SK-N-SH (cell line): ENCODE results near the gene INPP5K. TPM values are rescaled to one million over a fixed set of nuclear protein-coding genes. Genes with fewer than 3 reads are reported as not detected.

ENCODE experiments used
- CTCF ChIA-PET: fragments of 300-600, 350-600 bp; formaldehyde crosslinking; extraction: SDS; loops from one replicate; lab custom pipeline; 2021; lab: Yijun Ruan, JAX
- POLR2A ChIA-PET: fragments of 350-600 bp; sonication (Branson Sonifier 250); formaldehyde crosslinking; extraction: SDS; loops from one replicate; lab custom pipeline; 2020; ENCODE audit warnings: antibody characterized with exemption, inconsistent platforms; lab: Yijun Ruan, JAX
- DNase-seq: peaks from one replicate; pipeline ENCODE4 v3.0.0; 2012
- H2AFZ ChIP-seq: fragments of 200-600 bp; sonication (generic); 2 replicates; pipeline ENCODE4 v1.8.1; 2016; ENCODE audit warnings: antibody characterized with exemption, mild to moderate bottlenecking, low read depth
- H3F3A ChIP-seq: fragments of 200-600 bp; sonication (generic); replicated peaks from 2 replicates; pipeline ENCODE3; 2016; ENCODE audit warnings: antibody characterized with exemption, mild to moderate bottlenecking; ENCODE audit not compliant: insufficient read depth
- H3K27ac ChIP-seq, 2 experiments: fragments of 200-500 bp in 1 of 2; fragments of 200-600 bp in 1 of 2; sonication (Bioruptor generic) in 1 of 2; sonication (generic), shearing (Covaris generic) in 1 of 2; 2 replicates each; pipeline versions ENCODE4 v1.5.1 to v1.6.1; 2014 to 2016; ENCODE audit warnings: low read depth in 2 of 2, inconsistent platforms in 1 of 2, low read length in 1 of 2, mild to moderate bottlenecking in 1 of 2, mixed read lengths in 1 of 2
- H3K27me3 ChIP-seq: fragments of 200-600 bp; sonication (generic), shearing (Covaris generic); 2 replicates; pipeline ENCODE4 v1.6.1; 2016; ENCODE audit warnings: mixed run types; ENCODE audit not compliant: insufficient read depth
- H3K36me3 ChIP-seq, 2 experiments: fragments of 200-500 bp in 1 of 2; fragments of 200-600 bp in 1 of 2; sonication (Bioruptor generic) in 1 of 2; sonication (generic) in 1 of 2; replicated peaks in 1 of 2; 2 replicates each; pipeline versions ENCODE3 to v1.5.1; 2014 to 2016; ENCODE audit warnings: low read length in 1 of 2, mild to moderate bottlenecking in 1 of 2; ENCODE audit not compliant: insufficient read depth in 2 of 2, control insufficient read depth in 1 of 2
- H3K4me1 ChIP-seq, 2 experiments: fragments of 200-500 bp in 1 of 2; fragments of 200-600 bp in 1 of 2; sonication (Bioruptor generic) in 1 of 2; sonication (generic), shearing (Covaris generic) in 1 of 2; 2 replicates each; pipeline versions ENCODE4 v1.5.1 to v1.6.1; 2014 to 2016; ENCODE audit warnings: low read depth in 1 of 2, low read length in 1 of 2, mixed run types in 1 of 2; ENCODE audit not compliant: insufficient read depth in 2 of 2, control insufficient read depth in 1 of 2
- H3K4me2 ChIP-seq: fragments of 200-600 bp; sonication (generic), shearing (Covaris generic); 2 replicates; pipeline ENCODE4 v1.6.1; 2017; ENCODE audit warnings: mixed run types
- H3K4me3 ChIP-seq, 2 experiments: fragments of 200-500 bp in 1 of 2; fragments of 200-600 bp in 1 of 2; sonication (Bioruptor generic) in 1 of 2; sonication (generic), shearing (Covaris generic) in 1 of 2; 2 replicates each; pipeline versions ENCODE4 v1.5.1 to v1.8.1; 2014 to 2016; ENCODE audit warnings: low read depth in 2 of 2, inconsistent platforms in 1 of 2, low read length in 1 of 2, mild to moderate bottlenecking in 1 of 2, mixed read lengths in 1 of 2, moderate library complexity in 1 of 2
- H3K79me2 ChIP-seq: fragments of 200-600 bp; sonication (generic); 2 replicates; pipeline ENCODE4 v1.8.1; 2017; ENCODE audit warnings: mild to moderate bottlenecking; ENCODE audit not compliant: insufficient read depth
- H3K9ac ChIP-seq: fragments of 200-600 bp; sonication (generic); 2 replicates; pipeline ENCODE4 v1.6.1; 2017; ENCODE audit warnings: mixed run types
- H3K9me2 ChIP-seq: fragments of 200-600 bp; sonication (generic); 2 replicates; pipeline ENCODE4 v1.6.1; 2017; ENCODE audit warnings: mixed run types
- H3K9me3 ChIP-seq: fragments of 200-600 bp; sonication (generic); 2 replicates; pipeline ENCODE4 v1.6.1; 2017; ENCODE audit warnings: mixed run types, mild to moderate bottlenecking, moderate library complexity
- H4K20me1 ChIP-seq: fragments of 200-600 bp; sonication (generic); 2 replicates; pipeline ENCODE4 v1.6.1; 2017; ENCODE audit warnings: mild to moderate bottlenecking, mixed run types; ENCODE audit not compliant: insufficient read depth
- CHD2 ChIP-seq: fragments of 150-350 bp; IDR thresholded peaks from 2 replicates; pipeline ENCODE4 v1.6.1; 2018; ENCODE audit warnings: low read length; ENCODE audit not compliant: partially characterized antibody
- ELF1 ChIP-seq: IDR thresholded peaks from 2 replicates; pipeline ENCODE4 v1.4.0; 2012
- EP300 ChIP-seq, 2 experiments: IDR thresholded peaks; 2 replicates each; pipeline versions ENCODE4 v1.4.0 to v1.6.1; 2012; ENCODE audit warnings: borderline replicate concordance in 1 of 2, low read depth in 1 of 2, low read length in 1 of 2
- FOSL2 ChIP-seq: IDR thresholded peaks from 2 replicates; pipeline ENCODE4 v1.4.0; 2012; ENCODE audit warnings: low read depth, mild to moderate bottlenecking, moderate library complexity, borderline replicate concordance
- FOXJ3 ChIP-seq: sonication (generic); formaldehyde crosslinking; IDR thresholded peaks from 2 replicates; pipeline ENCODE4 v1.5.1; 2020; ENCODE audit warnings: mild to moderate bottlenecking, missing genetic modification reagents
- IRF3 ChIP-seq: fragments of 150-350 bp; IDR thresholded peaks from 2 replicates; pipeline ENCODE4 v1.6.1; 2016; ENCODE audit warnings: mild to moderate bottlenecking, low read depth, low read length
- JUND ChIP-seq: IDR thresholded peaks from 2 replicates; pipeline ENCODE4 v1.4.0; 2012
- MXI1 ChIP-seq: IDR thresholded peaks from 2 replicates; pipeline ENCODE4 v1.6.1; 2012; ENCODE audit warnings: mild to moderate bottlenecking, low read depth, low read length, improper control_type of control experiment
- NFIC ChIP-seq: IDR thresholded peaks from 2 replicates; pipeline ENCODE4 v1.4.0; 2012; ENCODE audit warnings: borderline replicate concordance
- NRF1 ChIP-seq: IDR thresholded peaks from 2 replicates; pipeline ENCODE4 v1.6.1; 2012; ENCODE audit warnings: low read depth, mild to moderate bottlenecking, low read length
- PBX3 ChIP-seq: IDR thresholded peaks from 2 replicates; pipeline ENCODE4; 2012
- POLR2AphosphoS5 ChIP-seq: IDR thresholded peaks from 2 replicates; pipeline ENCODE4 v1.6.1; 2012; ENCODE audit warnings: low read depth, low read length
- RCOR1 ChIP-seq: fragments of 150-350 bp; IDR thresholded peaks from 2 replicates; pipeline ENCODE4 v1.6.1; 2017; ENCODE audit warnings: antibody characterized with exemption, low read length
- RXRA ChIP-seq: IDR thresholded peaks from 2 replicates; pipeline ENCODE4 v1.4.0; 2012; ENCODE audit warnings: low read depth, mild to moderate bottlenecking, borderline replicate concordance
- SIN3A ChIP-seq: IDR thresholded peaks from 2 replicates; pipeline ENCODE4 v1.6.1; 2012; ENCODE audit warnings: low read depth, mild to moderate bottlenecking, low read length, moderate library complexity, borderline replicate concordance
- TAF1 ChIP-seq: IDR thresholded peaks from 2 replicates; pipeline ENCODE4 v1.6.1; 2012; ENCODE audit warnings: low read depth, mild to moderate bottlenecking, low read length, moderate library complexity, borderline replicate concordance
- TCF12 ChIP-seq: IDR thresholded peaks from 2 replicates; pipeline ENCODE4 v1.4.0; 2012
- USF1 ChIP-seq: IDR thresholded peaks from 2 replicates; pipeline ENCODE4 v1.4.0; 2012; ENCODE audit warnings: low read depth, borderline replicate concordance
- YY1 ChIP-seq: IDR thresholded peaks from 2 replicates; pipeline ENCODE4 v1.4.0; 2012; ENCODE audit warnings: low read depth, mild to moderate bottlenecking
- ZBTB33 ChIP-seq: IDR thresholded peaks from 2 replicates; pipeline ENCODE4 v1.4.0; 2012; ENCODE audit warnings: low read depth, borderline replicate concordance
- WGBS: methylation state at CpG from one replicate; pipeline ENCODE4 v1.1.6; 2017; ENCODE audit warnings: low lambda C conversion rate; 5-methylcytosine and 5-hydroxymethylcytosine counted together
- polyA plus RNA-seq, 3 experiments: library from polyadenylated mRNA; depleted of rRNA; stranded (reverse); fragments of >200 nt; gene quantifications; 2 replicates each; pipeline ENCODE4 v1.2.3, GENCODE V29; 2012

The INPP5K gene
- polyA plus RNA-seq, 1 of the 3 experiments (the other 2 are of a cell fraction) = 26.2 TPM

- ChIA-PET POLR2A (no interaction called here), CTCF (no interaction called here)
- Histone ChIP-seq H3K27me3 (no peaks in the 10 kb centered on the region), H3K4me3 (no peak overlapping the region), H3K9me3 (no peaks in the 10 kb centered on the region), H3K79me2 (peaks cover 100% of the 10 kb centered on the region), H3F3A (peaks cover 10% of the 10 kb centered on the region), H3K9me2 (no peaks in the 10 kb centered on the region), H3K9ac (no peak overlapping the region), H3K27ac (no peak overlapping the region), H3K36me3 (peaks cover 2 to 15% of the 10 kb centered on the region in 2 experiments), H3K4me2 (no peak overlapping the region), H2AFZ (no peak overlapping the region), H3K4me1 (no peaks in the 10 kb centered on the region), H4K20me1 (peaks cover 97% of the 10 kb centered on the region)
- TF ChIP-seq RXRA (no peak), ZBTB33 (no peak), SIN3A (no peak), TAF1 (no peak), FOSL2 (no peak), USF1 (no peak), FOXJ3 (CRISPR knock-in tag) (no peak), TCF12 (no peak), NRF1 (no peak), MXI1 (no peak), ELF1 (no peak)
- WGBS = 93% methylated on average over 7 of the region's 7 CpGs
- no peak for DNase-seq
These were observed 69.4 kb downstream of the INPP5K start for GRCh38 chr17:1447052-1447451.

- POLR2A ChIA-PET = interaction anchor here (0.9 to 1.0 kb wide), 2 partner anchors 10 to 11 kb away, joined by 3 to 6 read pairs; partner anchors contain the start of gene CRK
These were observed 70.2 kb downstream of the INPP5K start for GRCh38 chr17:1446201-1446600.

More at GRCh38 chr17:1446201-1446600, 70.2 kb downstream of the INPP5K start:
- no peak overlapping the region for H3K4me3 ChIP-seq
- no peak overlapping the region for H3K9ac ChIP-seq
- no peak overlapping the region for H3K27ac ChIP-seq
- no peaks in the 10 kb centered on the region for H3K4me1 ChIP-seq
- no peaks in the 10 kb centered on the region for H3K9me2 ChIP-seq
- no peak overlapping the region for H3K4me2 ChIP-seq
- TF ChIP-seq NFIC (no peak), RCOR1 (no peak), CHD2 (no peak), POLR2AphosphoS5 (no peak), PBX3 (no peak), RXRA (no peak), FOXJ3 (CRISPR knock-in tag) (no peak), SIN3A (no peak), YY1 (no peak), USF1 (no peak), JUND (no peak), EP300 (IDR thresholded peaks at IDR 0.05; ENCODE audit: borderline replicate concordance in 1 of 2, low read depth in 1 of 2, low read length in 1 of 2) (no peak), TAF1 (no peak), IRF3 (no peak)
- H3K79me2 ChIP-seq = peaks cover 100% of the 10 kb centered on the region
- peaks cover 94% of the 10 kb centered on the region for H4K20me1 ChIP-seq
- DNase-seq = no peak
- H3F3A ChIP-seq = peaks cover 10% of the 10 kb centered on the region
- CTCF ChIA-PET = no interaction called here
- H3K36me3 ChIP-seq = peaks cover 0 to 10% of the 10 kb centered on the region in 2 experiments
- H2AFZ ChIP-seq = no peak overlapping the region
- H3K9me3 ChIP-seq = no peaks in the 10 kb centered on the region
- 98% methylated on average over 12 of the region's 12 CpGs for WGBS
- H3K27me3 ChIP-seq = no peaks in the 10 kb centered on the region
